ENCODE measurements around the gene DIDO1. TPM values are rescaled to one million over a fixed set of nuclear protein-coding genes. Genes with fewer than 3 reads are reported as not detected.

DIDO1 gene
- total RNA-seq, 2 experiments from 2014 or later, result 51.9 to 54.3 TPM

DNA sequence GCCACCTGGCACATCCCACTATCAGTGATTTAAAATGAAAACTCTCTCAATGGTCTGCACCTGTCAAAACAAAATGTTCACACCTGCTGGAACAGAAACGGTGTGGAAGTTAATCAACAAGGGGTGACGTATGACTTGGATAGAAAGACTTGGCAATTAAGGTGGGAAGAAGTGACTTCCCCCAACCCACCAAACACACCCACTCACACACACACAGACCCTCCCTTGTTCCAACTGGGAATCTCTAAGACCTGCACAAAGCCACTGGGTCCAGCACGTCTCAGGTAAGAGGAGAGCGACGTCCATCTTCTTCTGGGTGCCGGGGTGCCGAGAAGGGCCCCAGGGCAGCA is 39.6 kb downstream of the DIDO1 start:
- peaks cover 59% of the 10 kb centered on the region for H3K36me3 Mint-ChIP-seq (ENCODE audit: low read depth)
- Histone ChIP-seq H3K27me3 (ENCODE audit: control insufficient read depth in 1 of 2, insufficient read depth in 2 of 2, low read length in 2 of 2) (no peaks in the 10 kb centered on the region), H3K36me3 (ENCODE audit: insufficient read depth, low read length) (peaks cover 58% of the 10 kb centered on the region), H3K4me1 (ENCODE audit: insufficient read depth, low read length) (peaks cover 43% of the 10 kb centered on the region), H3K4me3 (ENCODE audit: low read length) (no peak overlapping the region), H3K9me3 (ENCODE audit: control insufficient read depth in 1 of 2, insufficient read depth in 1 of 2, low read length in 2 of 2) (no peaks in the 10 kb centered on the region), H3K27ac (ENCODE audit: low read depth in 1 of 2, low read length in 2 of 2) (no peak overlapping the region)
- peaks cover 31% of the 10 kb centered on the region for H3K4me1 Mint-ChIP-seq (ENCODE audit: low read depth)
- ChIA-PET POLR2A (interaction anchor here (1.1 kb wide), 1 partner anchor 51 kb away, joined by 4 read pairs; the partner anchor contains the start of gene GID8), CTCF (interaction anchor here (1.1 to 1.2 kb wide), 2 partner anchors 32 to 122 kb away, joined by 3 to 4 read pairs; no protein-coding TSS in a partner anchor)
- H3K27ac Mint-ChIP-seq, result peak overlapping the region; percentile 74
- H3K4me3 Mint-ChIP-seq, result no peak overlapping the region
- ATAC-seq (ENCODE audit: poor library complexity) (no peak), DNase-seq (no peak)
- no peaks in the 10 kb centered on the region for H3K9me3 Mint-ChIP-seq
- H3K27me3 Mint-ChIP-seq, result no peaks in the 10 kb centered on the region
- intact Hi-C loops (cut with DNase I, micrococcal nuclease), result no loop called here
- TF ChIP-seq, protein P1, sequence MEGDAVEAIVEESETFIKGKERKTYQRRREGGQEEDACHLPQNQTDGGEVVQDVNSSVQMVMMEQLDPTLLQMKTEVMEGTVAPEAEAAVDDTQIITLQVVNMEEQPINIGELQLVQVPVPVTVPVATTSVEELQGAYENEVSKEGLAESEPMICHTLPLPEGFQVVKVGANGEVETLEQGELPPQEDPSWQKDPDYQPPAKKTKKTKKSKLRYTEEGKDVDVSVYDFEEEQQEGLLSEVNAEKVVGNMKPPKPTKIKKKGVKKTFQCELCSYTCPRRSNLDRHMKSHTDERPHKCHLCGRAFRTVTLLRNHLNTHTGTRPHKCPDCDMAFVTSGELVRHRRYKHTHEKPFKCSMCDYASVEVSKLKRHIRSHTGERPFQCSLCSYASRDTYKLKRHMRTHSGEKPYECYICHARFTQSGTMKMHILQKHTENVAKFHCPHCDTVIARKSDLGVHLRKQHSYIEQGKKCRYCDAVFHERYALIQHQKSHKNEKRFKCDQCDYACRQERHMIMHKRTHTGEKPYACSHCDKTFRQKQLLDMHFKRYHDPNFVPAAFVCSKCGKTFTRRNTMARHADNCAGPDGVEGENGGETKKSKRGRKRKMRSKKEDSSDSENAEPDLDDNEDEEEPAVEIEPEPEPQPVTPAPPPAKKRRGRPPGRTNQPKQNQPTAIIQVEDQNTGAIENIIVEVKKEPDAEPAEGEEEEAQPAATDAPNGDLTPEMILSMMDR (IDR thresholded peaks at IDR 0.05), result no peak

DNA sequence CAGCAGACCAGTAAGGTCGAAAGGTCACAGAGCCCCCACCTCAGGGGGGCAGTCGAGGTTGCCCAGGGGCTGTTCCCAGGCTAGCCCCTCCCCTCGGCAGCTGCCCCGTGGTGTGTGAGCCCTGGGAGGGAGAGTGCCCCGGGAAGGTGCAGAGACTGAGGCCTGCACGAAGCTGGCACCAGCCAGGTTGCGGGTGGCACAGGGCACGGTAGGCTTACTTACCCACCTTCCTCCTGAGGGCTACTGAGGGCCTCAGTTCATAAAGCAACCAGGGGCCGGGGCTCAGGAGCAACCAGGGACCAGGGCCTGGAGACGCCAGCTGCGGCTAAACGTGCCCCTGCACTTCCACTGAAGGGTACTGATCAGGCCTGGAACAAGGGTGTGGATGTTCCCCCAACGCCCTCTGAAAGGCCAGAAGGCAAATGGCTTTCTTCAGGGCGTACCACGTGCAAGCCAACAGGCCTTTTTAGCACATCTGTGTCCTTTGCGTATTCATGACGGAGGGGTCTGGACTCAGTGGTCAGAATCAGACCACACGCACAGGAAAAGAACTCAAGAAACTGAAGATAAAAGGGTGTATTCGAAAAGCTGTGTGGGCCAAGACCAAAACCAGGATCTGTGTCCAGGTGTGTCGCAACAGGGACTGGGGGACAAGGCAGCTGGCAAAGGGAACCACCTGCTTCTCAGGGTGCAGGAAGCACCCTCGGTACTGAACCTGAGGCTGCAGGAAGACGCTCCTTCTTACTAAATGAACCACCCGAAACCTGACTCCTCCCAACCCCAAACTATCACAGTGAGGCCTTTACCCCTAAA is 40.2 kb downstream of the DIDO1 start:
- ChIA-PET POLR2A (no interaction called here), CTCF (no interaction called here)
- peaks cover 25% of the 10 kb centered on the region for H3K4me1 Mint-ChIP-seq (ENCODE audit: low read depth)
- Histone ChIP-seq H3K27ac (ENCODE audit: low read depth in 1 of 2, low read length in 2 of 2) (no peak overlapping the region), H3K4me1 (ENCODE audit: insufficient read depth, low read length) (peaks cover 37% of the 10 kb centered on the region), H3K4me3 (ENCODE audit: low read length) (no peak overlapping the region), H3K9me3 (ENCODE audit: control insufficient read depth in 1 of 2, insufficient read depth in 1 of 2, low read length in 2 of 2) (no peaks in the 10 kb centered on the region), H3K36me3 (ENCODE audit: insufficient read depth, low read length) (peaks cover 57% of the 10 kb centered on the region), H3K27me3 (ENCODE audit: control insufficient read depth in 1 of 2, insufficient read depth in 2 of 2, low read length in 2 of 2) (no peaks in the 10 kb centered on the region)
- ATAC-seq (ENCODE audit: poor library complexity), result no peak
- H3K27me3 Mint-ChIP-seq, result no peaks in the 10 kb centered on the region
- peaks cover 58% of the 10 kb centered on the region for H3K36me3 Mint-ChIP-seq (ENCODE audit: low read depth)
- DNase-seq, result no peak
- intact Hi-C loops (cut with DNase I, micrococcal nuclease), result no loop called here
- H3K27ac Mint-ChIP-seq, result peak overlapping the region; percentile 74
- no peaks in the 10 kb centered on the region for H3K9me3 Mint-ChIP-seq
- H3K4me3 Mint-ChIP-seq, result no peak overlapping the region
- TF ChIP-seq, protein P1 (IDR thresholded peaks at IDR 0.05), result no peak

DNA sequence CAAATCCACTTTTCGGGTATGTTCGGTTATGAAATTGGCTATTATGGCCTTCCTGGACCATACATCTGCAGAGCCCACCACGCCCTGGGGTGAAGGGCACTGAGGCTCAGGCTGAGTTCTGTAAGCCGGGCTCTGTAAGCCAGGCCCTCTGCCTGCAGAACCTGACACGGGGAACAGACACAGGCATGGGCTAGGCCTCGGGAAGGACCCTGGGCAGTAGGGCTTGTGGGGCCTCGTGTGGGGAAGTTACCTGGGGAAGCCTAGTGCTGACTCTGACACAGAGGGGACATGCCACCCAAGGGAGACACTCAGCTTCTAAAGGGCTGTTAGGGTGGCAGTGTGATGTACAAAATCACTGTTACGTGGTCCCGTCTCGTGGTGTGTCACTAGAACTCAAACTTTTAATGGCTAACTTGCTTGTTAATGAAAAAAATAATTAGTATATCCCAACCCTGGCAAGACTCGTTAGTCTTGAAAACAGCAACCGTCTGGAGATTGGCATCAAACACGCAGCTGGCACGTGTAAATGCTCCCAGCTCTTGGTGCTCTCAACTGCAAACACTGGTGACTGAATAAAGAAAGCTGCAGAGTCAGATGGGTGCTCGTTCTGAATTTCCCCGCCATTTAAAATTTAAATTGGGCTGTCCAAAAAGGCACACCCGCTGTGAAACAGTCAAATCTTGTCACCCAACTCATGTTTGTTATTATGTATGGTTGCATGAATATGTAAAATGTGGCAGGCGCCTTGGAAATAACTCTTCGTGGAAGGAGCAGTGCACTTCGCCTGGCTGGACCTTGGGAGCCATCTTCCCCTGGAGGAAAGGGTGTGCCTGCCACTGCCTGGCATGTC is 41.0 kb downstream of the DIDO1 start:
- CTCF ChIA-PET, result no interaction called here
- Mint-ChIP-seq H3K4me3 (no peak overlapping the region), H3K4me1 (ENCODE audit: low read depth) (peaks cover 16% of the 10 kb centered on the region), H3K36me3 (ENCODE audit: low read depth) (peaks cover 50% of the 10 kb centered on the region), H3K27ac (peak overlapping the region; percentile 12), H3K9me3 (no peaks in the 10 kb centered on the region), H3K27me3 (no peaks in the 10 kb centered on the region)
- Histone ChIP-seq H3K36me3 (ENCODE audit: insufficient read depth, low read length) (peaks cover 49% of the 10 kb centered on the region), H3K27ac (ENCODE audit: low read depth in 1 of 2, low read length in 2 of 2) (no peak overlapping the region), H3K4me1 (ENCODE audit: insufficient read depth, low read length) (peaks cover 29% of the 10 kb centered on the region), H3K4me3 (ENCODE audit: low read length) (no peak overlapping the region), H3K27me3 (ENCODE audit: control insufficient read depth in 1 of 2, insufficient read depth in 2 of 2, low read length in 2 of 2) (no peaks in the 10 kb centered on the region), H3K9me3 (ENCODE audit: control insufficient read depth in 1 of 2, insufficient read depth in 1 of 2, low read length in 2 of 2) (no peaks in the 10 kb centered on the region)
- DNase-seq (no peak), ATAC-seq (ENCODE audit: poor library complexity) (no peak)
- TF ChIP-seq, protein P1 (IDR thresholded peaks at IDR 0.05), result no peak
- POLR2A ChIA-PET, result no interaction called here
- intact Hi-C loops (cut with DNase I, micrococcal nuclease), result no loop called here
